Lower leg skin (tissue), 4 donors: ENCODE measurements around the gene MGA. TPM values are rescaled to one million over a fixed set of nuclear protein-coding genes. Genes with fewer than 3 reads are reported as not detected.

Experiments
- DNase-seq, 2 donors: peaks; one replicate each; pipeline ENCODE4 v3.0.0-alpha.2; 2019; ENCODE audit warnings: low spot score in 2 of 2
- H3K4me3 ChIP-seq: fragments of 200-600 bp; sonication (generic); 2 replicates; pipeline ENCODE4 v1.5.1; 2017; ENCODE audit warnings: mild to moderate bottlenecking, low read depth; ENCODE audit not compliant: poor library complexity, severe bottlenecking
- CTCF ChIP-seq, 3 donors: fragments of 450-650 bp; IDR thresholded peaks; one replicate each; pipeline ENCODE4 v1.5.1; 2016; ENCODE audit warnings: antibody characterized with exemption in 3 of 3, mild to moderate bottlenecking in 3 of 3, moderate library complexity in 2 of 3
- POLR2A ChIP-seq, 2 donors: fragments of 450-650 bp; IDR thresholded peaks; one replicate each; pipeline ENCODE4 v1.6.1; 2016 to 2017; ENCODE audit warnings: antibody characterized with exemption in 2 of 2, mild to moderate bottlenecking in 1 of 2, moderate library complexity in 1 of 2
- WGBS, 2 donors: methylation state at CpG; one replicate each; pipeline ENCODE4 v1.1.5; 2018; 5-methylcytosine and 5-hydroxymethylcytosine counted together
- intact Hi-C: fragments of 100-400 bp; cut with DNase I; formaldehyde crosslinking; loops from one replicate; pipeline ENCODE4 v1.15.0; 2023; ENCODE audit warnings: low total_unique reads
- total RNA-seq, 4 donors: library from RNA; depleted of rRNA; stranded (reverse); fragments of >200 nt; gene quantifications; one replicate each; pipeline ENCODE4 v1.1.0, GENCODE V29; 2016

MGA gene
- total RNA-seq = 10 to 100 TPM; 17.2 to 24.1 (median 20.7) TPM

DNA sequence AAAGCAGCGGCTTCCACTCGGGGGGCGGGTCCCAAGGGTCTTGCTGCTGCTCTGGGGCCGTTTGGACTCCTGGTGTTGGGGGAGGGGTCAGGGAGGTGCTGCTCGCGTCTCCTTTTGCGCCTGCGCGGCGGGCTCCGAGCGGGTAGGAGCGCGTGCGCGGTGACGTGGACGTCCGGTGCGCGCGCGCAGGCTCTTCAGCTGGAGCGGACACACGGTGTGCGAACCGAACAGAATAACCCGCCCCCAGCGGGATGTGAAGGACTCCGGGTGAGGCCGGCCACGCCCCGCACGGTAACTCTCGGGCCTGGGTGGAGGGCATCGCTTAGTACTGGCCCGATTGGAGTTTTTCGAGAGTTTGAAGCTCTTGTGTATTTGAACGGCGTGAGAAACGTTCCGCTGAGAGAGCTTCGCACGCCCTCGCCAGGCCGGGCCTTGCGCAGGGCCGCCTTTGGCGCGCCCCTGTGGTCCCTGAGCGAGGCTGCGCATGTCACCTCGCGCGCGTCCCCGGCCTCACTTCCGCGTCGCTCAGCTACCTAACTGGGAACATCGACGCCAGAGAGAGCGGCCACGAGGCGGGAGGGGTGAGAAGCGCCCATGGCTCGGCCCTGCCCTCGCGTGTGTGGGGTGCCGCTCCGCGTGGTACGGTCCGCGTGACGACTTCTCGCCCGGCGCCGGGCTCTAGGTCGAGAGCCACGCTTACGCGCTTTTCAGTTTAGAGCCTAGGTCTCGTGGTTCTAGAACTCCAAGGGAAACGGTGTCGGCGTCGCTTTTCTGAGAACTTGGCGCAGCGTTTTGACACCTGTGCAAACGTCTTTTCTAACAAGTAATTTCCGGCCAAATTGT, at the start of gene MGA:
Gene MGA, plus strand, starts transcription at position 171 of the 843 bp plus-strand sequence.
- intact Hi-C loops = no loop called here
- peak within 1 kb of the TSS; percentile 5 for H3K4me3 ChIP-seq
- peak; percentile 78 to 97 for DNase-seq
- TF ChIP-seq CTCF (IDR thresholded peaks at IDR 0.05) = no peak
- TF ChIP-seq POLR2A (IDR thresholded peaks at IDR 0.05) = no peak
- WGBS, 2 donors = 1 to 2% methylated on average over 56 to 66 of the region's 93 CpGs

GRCh38 chr15:41620536-41621199, 39.5 kb upstream of the MGA start:
- DNase-seq = no peak
- intact Hi-C loops = no loop called here
- peak overlapping the region; percentile 58 for H3K4me3 ChIP-seq
- WGBS, 2 donors = 16 to 18% methylated on average over 18 of the region's 18 CpGs
- TF ChIP-seq CTCF (IDR thresholded peaks at IDR 0.05) (no peak), POLR2A (IDR thresholded peaks at IDR 0.05) (no peak)

- intact Hi-C loops = no loop called here
- peak overlapping the region; percentile 58 for H3K4me3 ChIP-seq
- 4 to 5% methylated on average over 43 to 54 of the region's 104 CpGs for WGBS, 2 donors
These were observed 38.7 kb upstream of the MGA start for GRCh38 chr15:41621200-41622193.

GRCh38 chr15:41622901-41623300, 37.3 kb upstream of the MGA start:
- TF ChIP-seq POLR2A (IDR thresholded peaks at IDR 0.05) (no peak), CTCF (IDR thresholded peaks at IDR 0.05) (no peak)
- WGBS, 2 donors = 81 to 83% methylated on average over 4 of the region's 4 CpGs
- intact Hi-C loops = no loop called here
- DNase-seq = no peak
- H3K4me3 ChIP-seq = no peak overlapping the region

More at GRCh38 chr15:41621200-41622193, 38.7 kb upstream of the MGA start:
- TF ChIP-seq POLR2A (IDR thresholded peaks at IDR 0.05) = no peak
- no peak for TF ChIP-seq CTCF (IDR thresholded peaks at IDR 0.05)
- DNase-seq = peak; percentile 54 to 96

DNA sequence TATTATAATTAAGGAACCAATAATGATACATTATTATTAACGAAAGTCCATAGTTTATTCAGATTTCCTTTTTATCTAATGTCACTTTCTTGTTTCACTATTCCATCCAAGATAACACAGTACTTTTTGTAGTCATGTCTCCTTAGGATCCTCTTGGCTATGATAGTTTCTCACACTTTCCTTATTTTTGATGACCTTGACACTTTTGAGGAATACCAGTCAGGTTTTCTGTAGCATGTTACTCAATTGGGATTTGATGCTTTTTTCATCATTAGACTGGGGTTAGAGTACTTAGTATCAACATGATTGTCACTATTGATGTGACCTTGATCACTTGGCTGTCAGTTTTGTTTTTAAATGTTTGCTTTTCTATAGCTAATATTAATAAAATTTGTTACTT, 33.0 kb upstream of the MGA start:
- 96 to 97% methylated on average over 1 of the region's 1 CpG for WGBS, 2 donors
- no peak for TF ChIP-seq POLR2A (IDR thresholded peaks at IDR 0.05)
- TF ChIP-seq CTCF (IDR thresholded peaks at IDR 0.05) = no peak
- no peak for DNase-seq
- intact Hi-C loops = no loop called here
- no peak overlapping the region for H3K4me3 ChIP-seq
